ENCODE data around the gene TTLL5. TPM values are rescaled to one million over a fixed set of nuclear protein-coding genes. Genes with fewer than 3 reads are reported as not detected.

TTLL5 gene
- total RNA-seq, 2 experiments from 2014 or later: 19.8 to 26.4 TPM

DNA sequence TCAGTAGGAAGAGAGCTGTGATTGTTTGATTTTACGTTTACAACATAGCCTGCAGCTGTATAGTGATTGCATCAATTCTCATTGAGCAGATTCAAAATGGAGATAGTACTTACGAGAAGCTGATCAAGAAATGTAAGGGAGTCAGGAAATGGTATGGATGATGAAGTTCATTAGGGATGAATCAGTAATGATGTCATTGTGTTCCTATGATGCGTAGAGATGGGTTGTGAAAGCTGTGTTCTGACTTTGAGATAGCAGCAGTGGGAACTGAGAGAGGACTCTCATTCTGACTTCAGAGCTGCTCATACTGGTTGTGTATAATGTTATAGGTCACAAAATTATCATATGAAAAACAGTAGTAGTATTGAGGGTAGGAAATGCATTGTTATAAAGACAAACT, 44.0 kb downstream of the TTLL5 start:
- Mint-ChIP-seq H3K4me3 (no peak overlapping the region), H3K4me1 (ENCODE audit: low read depth) (no peaks in the 10 kb centered on the region), H3K27ac (no peak overlapping the region), H3K36me3 (ENCODE audit: low read depth) (peaks cover 48% of the 10 kb centered on the region), H3K27me3 (no peaks in the 10 kb centered on the region), H3K9me3 (no peaks in the 10 kb centered on the region)
- CTCF ChIA-PET: no interaction called here
- TF ChIP-seq, protein P1, sequence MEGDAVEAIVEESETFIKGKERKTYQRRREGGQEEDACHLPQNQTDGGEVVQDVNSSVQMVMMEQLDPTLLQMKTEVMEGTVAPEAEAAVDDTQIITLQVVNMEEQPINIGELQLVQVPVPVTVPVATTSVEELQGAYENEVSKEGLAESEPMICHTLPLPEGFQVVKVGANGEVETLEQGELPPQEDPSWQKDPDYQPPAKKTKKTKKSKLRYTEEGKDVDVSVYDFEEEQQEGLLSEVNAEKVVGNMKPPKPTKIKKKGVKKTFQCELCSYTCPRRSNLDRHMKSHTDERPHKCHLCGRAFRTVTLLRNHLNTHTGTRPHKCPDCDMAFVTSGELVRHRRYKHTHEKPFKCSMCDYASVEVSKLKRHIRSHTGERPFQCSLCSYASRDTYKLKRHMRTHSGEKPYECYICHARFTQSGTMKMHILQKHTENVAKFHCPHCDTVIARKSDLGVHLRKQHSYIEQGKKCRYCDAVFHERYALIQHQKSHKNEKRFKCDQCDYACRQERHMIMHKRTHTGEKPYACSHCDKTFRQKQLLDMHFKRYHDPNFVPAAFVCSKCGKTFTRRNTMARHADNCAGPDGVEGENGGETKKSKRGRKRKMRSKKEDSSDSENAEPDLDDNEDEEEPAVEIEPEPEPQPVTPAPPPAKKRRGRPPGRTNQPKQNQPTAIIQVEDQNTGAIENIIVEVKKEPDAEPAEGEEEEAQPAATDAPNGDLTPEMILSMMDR (IDR thresholded peaks at IDR 0.05): no peak
- ATAC-seq (ENCODE audit: poor library complexity) (no peak), DNase-seq (no peak)
- POLR2A ChIA-PET: no interaction called here
- no peaks in the 10 kb centered on the region for H3K9me3 ChIP-seq (ENCODE audit: control insufficient read depth in 1 of 2, insufficient read depth in 1 of 2, low read length in 2 of 2)
- intact Hi-C loops (cut with DNase I, micrococcal nuclease): loop anchor here in 1 of 2 experiments (5.0 kb wide), 2 partner anchors 647 to 942 kb away; no protein-coding TSS in a partner anchor
- no peak overlapping the region for H3K4me3 ChIP-seq (ENCODE audit: low read length)
- no peaks in the 10 kb centered on the region for H3K4me1 ChIP-seq (ENCODE audit: insufficient read depth, low read length)
- H3K27ac ChIP-seq (ENCODE audit: low read depth in 1 of 2, low read length in 2 of 2): no peak overlapping the region
- H3K36me3 ChIP-seq (ENCODE audit: insufficient read depth, low read length): peaks cover 12% of the 10 kb centered on the region
- H3K27me3 ChIP-seq (ENCODE audit: control insufficient read depth in 1 of 2, insufficient read depth in 2 of 2, low read length in 2 of 2): no peaks in the 10 kb centered on the region

DNA sequence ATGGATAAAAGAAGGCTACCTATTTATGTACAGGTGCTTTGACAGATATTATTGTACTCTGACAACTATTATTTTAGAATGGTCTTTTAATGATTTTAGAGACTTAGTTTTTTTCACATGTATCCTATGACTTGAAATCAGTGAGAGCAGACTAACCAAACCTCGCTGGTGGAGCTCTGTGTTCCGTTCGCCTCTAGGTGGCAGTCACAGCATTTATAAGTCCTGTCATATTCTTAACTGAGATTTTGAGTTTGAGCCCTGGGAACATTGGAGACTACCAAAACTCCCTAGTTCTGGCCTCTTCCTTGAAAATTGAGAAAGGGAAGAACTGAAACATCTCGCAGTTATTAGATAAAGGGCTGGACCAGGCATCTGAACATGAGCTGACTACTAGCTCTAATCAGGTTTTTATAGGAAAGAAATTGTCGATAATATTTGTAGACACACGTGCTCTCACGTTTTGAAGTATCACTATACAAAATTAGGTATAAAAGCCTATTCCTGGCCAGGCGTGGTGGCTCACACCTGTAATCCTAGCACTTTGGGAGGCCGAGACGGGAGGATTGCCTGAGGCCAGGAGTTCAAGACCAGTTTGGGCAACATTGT, 48.3 kb downstream of the TTLL5 start:
- H3K9me3 ChIP-seq (ENCODE audit: control insufficient read depth in 1 of 2, insufficient read depth in 1 of 2, low read length in 2 of 2): no peaks in the 10 kb centered on the region
- POLR2A ChIA-PET: interaction anchor here (0.9 to 2.1 kb wide), 4 partner anchors 17 to 277 kb away, joined by 3 to 14 read pairs (median 6); partner anchors contain the start of genes IFT43 and TGFB3
- Mint-ChIP-seq H3K36me3 (ENCODE audit: low read depth) (peaks cover 21% of the 10 kb centered on the region), H3K9me3 (no peaks in the 10 kb centered on the region), H3K4me3 (no peak overlapping the region), H3K4me1 (ENCODE audit: low read depth) (no peaks in the 10 kb centered on the region), H3K27me3 (no peaks in the 10 kb centered on the region), H3K27ac (no peak overlapping the region)
- intact Hi-C loops (cut with DNase I, micrococcal nuclease): loop anchor here (1.0 to 5.0 kb wide), 5 partner anchors 197 to 938 kb away; no protein-coding TSS in a partner anchor
- TF ChIP-seq, protein P1 (IDR thresholded peaks at IDR 0.05): peak; percentile 77
- H3K27ac ChIP-seq (ENCODE audit: low read depth in 1 of 2, low read length in 2 of 2): no peak overlapping the region
- H3K4me1 ChIP-seq (ENCODE audit: insufficient read depth, low read length): no peaks in the 10 kb centered on the region
- CTCF ChIA-PET: interaction anchor here (0.7 to 2.9 kb wide), 11 partner anchors 12 to 1074 kb away, joined by 3 to 31 read pairs (median 4); partner anchors contain the start of gene TGFB3
- no peak overlapping the region for H3K4me3 ChIP-seq (ENCODE audit: low read length)
- ATAC-seq (ENCODE audit: poor library complexity) (peak; percentile 66), DNase-seq (peak; percentile 36 to 79 (median 50))
- H3K27me3 ChIP-seq (ENCODE audit: control insufficient read depth in 1 of 2, insufficient read depth in 2 of 2, low read length in 2 of 2): no peaks in the 10 kb centered on the region
- H3K36me3 ChIP-seq (ENCODE audit: insufficient read depth, low read length): peaks cover 6% of the 10 kb centered on the region

DNA sequence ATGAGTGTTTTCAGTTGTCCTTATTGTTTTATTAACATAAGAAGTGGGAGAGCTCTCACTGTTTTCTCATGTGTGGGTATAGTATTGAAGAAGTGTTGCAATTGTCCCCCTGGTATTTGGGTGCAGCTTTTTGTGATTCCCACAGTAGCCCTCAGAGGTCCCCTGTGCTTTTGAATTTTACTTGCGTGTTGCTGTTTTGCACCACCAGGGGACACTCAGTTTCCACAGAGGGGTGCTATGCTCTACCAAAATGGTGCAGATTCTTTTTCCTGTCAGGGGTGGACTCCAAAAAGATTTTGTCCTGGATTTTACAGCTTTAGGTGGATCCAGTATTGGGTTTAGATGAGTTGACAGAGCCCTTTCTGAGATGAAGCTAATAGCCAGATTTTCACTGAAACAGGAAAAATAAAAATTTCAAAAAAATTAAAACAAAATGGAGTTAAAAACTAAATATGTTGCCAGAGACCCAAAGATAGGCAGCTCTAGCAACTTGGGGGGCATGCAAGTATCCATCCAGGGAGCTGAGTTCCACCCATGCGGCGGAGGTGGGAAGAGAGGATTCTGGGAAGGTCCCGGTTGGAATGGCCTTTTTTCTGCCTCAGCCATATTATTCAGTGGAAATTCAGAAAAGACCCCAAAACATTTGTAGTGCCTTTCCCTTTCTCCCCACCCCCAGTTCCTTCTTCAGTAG, 50.2 kb downstream of the TTLL5 start:
- ATAC-seq (ENCODE audit: poor library complexity) (peak; percentile 59), DNase-seq (peak in 4 of 14 experiments; percentile 11 to 37 (median 28))
- CTCF ChIA-PET: interaction anchor here (0.6 to 2.9 kb wide), 3 partner anchors 26 to 648 kb away, joined by 3 to 31 read pairs (median 3); partner anchors contain the start of gene TGFB3
- H3K9me3 Mint-ChIP-seq: no peaks in the 10 kb centered on the region
- POLR2A ChIA-PET: no interaction called here
- intact Hi-C loops (cut with DNase I, micrococcal nuclease): no loop called here
- Histone ChIP-seq H3K27ac (ENCODE audit: low read depth in 1 of 2, low read length in 2 of 2) (no peak overlapping the region), H3K4me3 (ENCODE audit: low read length) (no peak overlapping the region), H3K36me3 (ENCODE audit: insufficient read depth, low read length) (peaks cover 6% of the 10 kb centered on the region), H3K9me3 (ENCODE audit: control insufficient read depth in 1 of 2, insufficient read depth in 1 of 2, low read length in 2 of 2) (no peaks in the 10 kb centered on the region), H3K4me1 (ENCODE audit: insufficient read depth, low read length) (no peaks in the 10 kb centered on the region), H3K27me3 (ENCODE audit: control insufficient read depth in 1 of 2, insufficient read depth in 2 of 2, low read length in 2 of 2) (no peaks in the 10 kb centered on the region)
- H3K4me1 Mint-ChIP-seq (ENCODE audit: low read depth): no peaks in the 10 kb centered on the region
- no peak overlapping the region for H3K4me3 Mint-ChIP-seq
- TF ChIP-seq, protein P1 (IDR thresholded peaks at IDR 0.05): no peak
- peaks cover 27% of the 10 kb centered on the region for H3K36me3 Mint-ChIP-seq (ENCODE audit: low read depth)
- H3K27ac Mint-ChIP-seq: no peak overlapping the region
- H3K27me3 Mint-ChIP-seq: no peaks in the 10 kb centered on the region

Measured in CD4-positive, alpha-beta T cell (primary cell).